SK-N-SH treated with all-trans-retinoic acid at 6 μM for 48 hours (cell line): Measurements from ENCODE around the gene ITM2C.

Experiments
- ARNTL ChIP-seq: fragments of 450-650 bp; formaldehyde crosslinking; IDR thresholded peaks from 2 replicates; pipeline ENCODE4 v1.5.0; 2020; ENCODE audit warnings: low read depth, mild to moderate bottlenecking, moderate library complexity, borderline replicate concordance
- ZFP30 ChIP-seq: fragments of 450-650 bp; formaldehyde crosslinking; IDR thresholded peaks from 2 replicates; pipeline ENCODE4 v1.5.0; 2022; ENCODE audit warnings: mild to moderate bottlenecking, moderate library complexity

DNA sequence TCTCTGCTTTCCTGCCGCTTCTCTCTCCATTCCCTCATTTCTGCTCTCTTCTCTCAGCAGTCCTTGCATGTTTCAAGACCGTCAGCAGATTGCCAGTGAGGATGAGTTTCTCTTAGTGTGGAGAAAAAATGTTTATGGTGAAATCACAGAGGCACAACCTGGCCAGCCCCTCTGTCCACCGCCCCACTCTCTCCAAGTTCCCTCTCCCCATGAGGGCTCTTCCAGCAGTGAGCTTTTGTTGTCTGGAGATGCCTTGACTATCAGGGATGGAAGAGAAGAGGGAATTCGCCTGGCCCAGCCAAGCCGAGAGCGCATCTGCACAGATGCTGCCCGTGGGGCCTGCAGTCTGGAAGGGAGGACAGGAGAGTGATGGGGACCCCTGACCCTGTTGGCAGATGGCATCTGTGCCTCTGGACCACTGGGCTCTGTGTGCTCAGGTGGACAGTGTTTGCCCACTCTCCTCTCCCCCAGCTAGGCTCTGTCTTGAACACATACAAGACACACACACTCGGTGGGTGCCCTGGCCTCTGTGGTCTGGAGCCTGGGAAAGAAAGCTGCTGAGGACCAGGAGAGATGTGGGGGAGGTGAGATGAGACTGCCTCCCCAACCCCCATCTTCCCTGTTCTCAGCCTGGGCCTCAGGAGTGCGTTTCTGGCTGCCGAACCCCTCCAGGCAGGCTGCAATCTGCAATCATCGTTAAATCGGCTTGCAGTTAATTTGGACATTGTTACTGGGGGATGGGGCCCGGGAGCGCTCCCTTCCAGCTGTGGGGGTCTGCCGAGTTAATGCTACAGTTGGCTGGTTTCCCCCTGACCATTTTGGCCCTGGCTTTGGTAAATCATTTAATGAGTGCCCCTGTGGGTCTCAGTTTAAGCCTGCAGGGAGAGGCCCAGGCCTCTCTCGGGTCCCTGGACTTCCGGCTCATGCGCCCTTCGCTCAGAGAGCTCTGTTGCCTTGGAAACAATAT is 4.5 kb downstream of the ITM2C start:
- TF ChIP-seq ARNTL (CRISPR knock-in tag) = no peak
- no peak for TF ChIP-seq ZFP30 (CRISPR knock-in tag)
